Retina (tissue), 1 donor: ENCODE measurements around the gene PLAAT2.

Experiments
- DNase-seq: peaks from one replicate; pipeline ENCODE4 v3.0.0-alpha.2; 2016

The PLAAT2 gene

DNA sequence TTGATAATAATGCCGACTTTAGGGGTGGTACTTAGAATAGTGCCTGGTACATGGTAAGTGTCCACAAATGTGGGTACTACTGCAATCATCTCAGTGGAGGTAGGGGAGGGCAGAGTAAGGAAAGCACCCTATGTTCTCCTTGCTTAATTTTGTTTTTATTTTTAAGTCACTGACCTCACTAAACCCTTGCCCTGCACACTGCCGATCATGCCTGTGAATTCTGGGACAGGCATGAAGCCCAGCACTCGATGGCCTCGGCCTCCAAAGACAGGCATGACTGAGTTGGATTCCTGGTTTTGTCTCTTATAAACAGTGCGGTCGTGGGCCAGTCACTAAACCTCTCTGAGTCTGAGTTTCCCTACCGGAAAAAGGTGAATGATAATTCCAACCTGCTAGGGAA is 50.4 kb downstream of the PLAAT2 start:
- no peak for DNase-seq

- peak; percentile 43 for DNase-seq
Measured at GRCh38 chr11:63511048-63511748, 52.0 kb downstream of the PLAAT2 start.

DNA sequence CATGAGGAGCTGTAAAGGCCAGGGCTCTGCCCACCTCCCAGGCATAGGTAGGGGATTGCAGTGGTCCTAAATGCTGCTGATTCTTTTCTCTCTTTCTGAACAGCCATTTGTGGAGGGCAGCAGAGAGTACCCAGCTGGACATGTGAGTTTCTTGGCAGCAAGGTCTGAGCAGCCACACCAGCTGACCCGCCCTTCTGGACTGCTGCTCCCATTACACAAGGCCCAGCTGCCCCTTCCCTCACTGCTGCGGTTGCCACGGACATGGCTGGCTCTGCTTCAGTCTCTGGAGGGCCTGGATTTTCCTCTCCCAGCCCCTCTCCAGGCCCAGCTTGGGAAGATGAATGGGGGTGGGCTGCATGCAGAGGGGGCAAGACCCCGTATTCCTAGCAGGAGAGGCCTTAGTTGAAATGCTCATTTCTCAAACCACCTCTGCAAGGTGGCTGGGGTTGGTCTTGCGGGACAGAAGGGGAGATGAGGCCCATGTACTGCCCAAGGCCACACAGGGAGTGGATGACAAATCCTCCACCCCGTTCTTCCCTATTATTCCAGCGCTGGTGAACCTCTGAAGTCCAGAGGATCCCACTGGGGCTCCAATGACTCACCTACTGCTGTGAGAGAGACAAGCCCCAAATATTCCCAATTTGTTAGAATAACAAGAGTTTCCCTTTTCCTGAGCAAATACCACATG is 52.7 kb downstream of the PLAAT2 start:
- peak; percentile 67 for DNase-seq

GRCh38 chr11:63508745-63509144 is 54.4 kb downstream of the PLAAT2 start:
- no peak for DNase-seq

DNA sequence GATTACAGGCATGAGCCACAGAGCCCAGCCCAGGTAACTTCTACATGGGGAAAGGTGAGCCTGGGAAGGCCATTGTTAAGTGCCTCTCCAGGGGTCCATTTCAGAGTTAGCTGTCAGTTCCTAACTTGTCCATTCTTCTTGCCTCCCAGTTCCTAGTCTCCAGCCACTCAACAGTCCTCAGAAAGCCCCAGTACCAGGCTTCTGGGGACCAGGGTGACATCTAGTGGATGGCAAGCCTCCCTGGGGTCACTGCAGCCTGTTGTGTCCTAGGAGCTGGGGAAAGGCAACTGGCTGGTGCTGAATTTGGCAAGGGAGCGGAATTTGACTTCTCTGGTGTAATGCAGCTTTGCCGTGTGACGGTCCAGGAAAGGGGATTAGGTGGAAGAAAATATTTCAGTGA is 55.2 kb downstream of the PLAAT2 start:
- DNase-seq, result no peak

GRCh38 chr11:63507511-63507910 is 55.7 kb downstream of the PLAAT2 start:
- DNase-seq, result no peak

- DNase-seq, result no peak
Measured at GRCh38 chr11:63506876-63507275, 56.3 kb downstream of the PLAAT2 start.

GRCh38 chr11:63505857-63506528 is 57.2 kb downstream of the PLAAT2 start, which contains the start of gene LGALS12:
TSS of gene LGALS12 (plus strand) at chr11:63506084. CDS start at chr11:63506459, 375 bp downstream.
- no peak for DNase-seq

DNA sequence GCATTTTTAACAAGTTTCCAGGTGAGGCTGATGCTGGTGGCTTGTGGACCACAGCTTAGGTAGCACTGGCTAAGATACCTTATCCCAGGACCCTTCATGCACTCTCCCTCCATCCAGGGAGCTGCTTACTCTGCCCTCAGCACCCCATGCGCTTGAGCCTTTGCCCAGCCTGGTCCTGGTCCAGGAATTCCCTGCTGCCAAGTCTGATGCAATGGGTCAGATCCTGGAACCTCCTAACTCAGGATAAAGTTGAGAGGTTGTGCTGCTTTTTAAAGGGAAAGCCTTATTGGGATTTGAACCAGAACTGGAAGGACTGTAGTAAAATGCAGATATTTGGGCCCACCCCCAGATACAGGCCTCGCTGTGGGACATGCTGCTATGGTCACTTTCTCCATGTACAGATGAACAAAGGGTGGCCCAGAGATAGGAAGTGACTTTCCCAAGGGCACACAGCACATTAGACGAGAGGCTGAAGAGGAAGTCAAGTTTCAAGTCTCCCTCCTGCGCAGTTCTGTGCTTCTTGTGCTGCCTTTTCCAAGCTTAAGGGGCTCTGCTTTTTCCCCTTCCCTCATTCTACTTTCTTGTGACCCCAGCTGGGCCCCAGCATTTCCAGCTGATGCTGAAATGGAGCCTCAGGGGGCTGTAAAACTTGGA is 58.1 kb downstream of the PLAAT2 start:
- DNase-seq, result no peak

- DNase-seq, result no peak
Measured at GRCh38 chr11:63504054-63504453, 59.1 kb downstream of the PLAAT2 start.

- no peak for DNase-seq
Measured at GRCh38 chr11:63503492-63503891, 59.7 kb downstream of the PLAAT2 start.
